Measurements from ENCODE around the gene KIF2A. TPM values are rescaled to one million over a fixed set of nuclear protein-coding genes. Genes with fewer than 3 reads are reported as not detected.

KIF2A gene
- total RNA-seq, 2 donors from 2014 or later = 16.2 to 19.7 TPM

DNA sequence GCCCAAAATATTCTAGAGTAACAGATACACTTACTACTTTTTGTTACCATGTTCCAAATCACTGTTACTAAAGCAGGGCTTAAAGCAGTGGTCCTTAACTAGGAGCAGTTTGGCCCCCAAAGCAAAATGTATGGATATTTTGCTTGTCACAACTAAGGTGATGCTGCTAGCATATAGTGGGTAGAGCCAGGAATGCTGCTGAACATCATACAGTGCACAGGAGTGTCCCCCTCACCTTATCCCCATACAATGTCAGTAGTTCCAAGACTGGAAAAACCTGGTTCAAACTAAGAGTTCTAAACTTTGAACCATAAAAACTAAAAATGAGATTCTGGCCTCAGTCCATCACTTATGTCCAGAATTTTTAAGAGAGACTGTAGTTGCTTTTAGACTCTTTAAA is 69.6 kb downstream of the KIF2A start:
- H3K27me3 ChIP-seq = no peaks in the 10 kb centered on the region
- peaks cover 0 to 19% of the 10 kb centered on the region in 2 donors for H3K36me3 ChIP-seq (replicated peaks in 1 of 2; ENCODE audit: insufficient read depth in 1 of 2, low read depth in 2 of 2)
- H3K4me1 ChIP-seq = no peaks in the 10 kb centered on the region
- no peaks in the 10 kb centered on the region for H3K9me3 ChIP-seq
- H3K27ac ChIP-seq = no peak overlapping the region
- no peak overlapping the region for H3K4me3 ChIP-seq
- TF ChIP-seq, protein P1, sequence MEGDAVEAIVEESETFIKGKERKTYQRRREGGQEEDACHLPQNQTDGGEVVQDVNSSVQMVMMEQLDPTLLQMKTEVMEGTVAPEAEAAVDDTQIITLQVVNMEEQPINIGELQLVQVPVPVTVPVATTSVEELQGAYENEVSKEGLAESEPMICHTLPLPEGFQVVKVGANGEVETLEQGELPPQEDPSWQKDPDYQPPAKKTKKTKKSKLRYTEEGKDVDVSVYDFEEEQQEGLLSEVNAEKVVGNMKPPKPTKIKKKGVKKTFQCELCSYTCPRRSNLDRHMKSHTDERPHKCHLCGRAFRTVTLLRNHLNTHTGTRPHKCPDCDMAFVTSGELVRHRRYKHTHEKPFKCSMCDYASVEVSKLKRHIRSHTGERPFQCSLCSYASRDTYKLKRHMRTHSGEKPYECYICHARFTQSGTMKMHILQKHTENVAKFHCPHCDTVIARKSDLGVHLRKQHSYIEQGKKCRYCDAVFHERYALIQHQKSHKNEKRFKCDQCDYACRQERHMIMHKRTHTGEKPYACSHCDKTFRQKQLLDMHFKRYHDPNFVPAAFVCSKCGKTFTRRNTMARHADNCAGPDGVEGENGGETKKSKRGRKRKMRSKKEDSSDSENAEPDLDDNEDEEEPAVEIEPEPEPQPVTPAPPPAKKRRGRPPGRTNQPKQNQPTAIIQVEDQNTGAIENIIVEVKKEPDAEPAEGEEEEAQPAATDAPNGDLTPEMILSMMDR (IDR thresholded peaks at IDR 0.05) = no peak
- no peak for TF ChIP-seq POLR2A (IDR thresholded peaks at IDR 0.05)
- no peak for DNase-seq
- intact Hi-C loops (cut with DNase I) = no loop called here
- no peak for ATAC-seq

DNA sequence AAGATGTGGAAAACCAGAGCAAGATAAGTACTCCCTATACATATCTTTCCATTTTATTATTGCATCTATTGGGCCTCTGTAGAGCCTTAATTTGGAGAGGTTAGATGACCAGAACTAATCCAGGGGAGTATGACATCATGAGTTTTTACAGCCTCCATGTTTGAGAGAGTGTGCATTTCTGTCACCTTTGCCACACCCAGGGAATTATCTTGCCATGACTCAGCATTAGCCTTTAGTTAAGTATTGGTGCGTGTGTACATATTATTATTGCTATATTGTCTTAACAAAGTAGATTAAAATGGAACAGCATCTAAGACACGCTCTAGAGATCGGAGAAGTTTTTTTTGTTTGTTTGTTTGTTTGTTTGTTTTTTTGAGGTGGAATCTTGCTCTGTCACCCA is 70.1 kb downstream of the KIF2A start:
- intact Hi-C loops (cut with DNase I) = no loop called here
- H3K4me1 ChIP-seq = no peaks in the 10 kb centered on the region
- 97% methylated on average over 3 of the region's 3 CpGs for WGBS, 2 donors
- no peaks in the 10 kb centered on the region for H3K27me3 ChIP-seq
- TF ChIP-seq, protein P1 (IDR thresholded peaks at IDR 0.05) = no peak
- no peak for TF ChIP-seq POLR2A (IDR thresholded peaks at IDR 0.05)
- no peak overlapping the region for H3K27ac ChIP-seq
- no peak for ATAC-seq
- H3K36me3 ChIP-seq (replicated peaks in 1 of 2; ENCODE audit: insufficient read depth in 1 of 2, low read depth in 2 of 2) = peaks cover 0 to 19% of the 10 kb centered on the region in 2 donors
- no peaks in the 10 kb centered on the region for H3K9me3 ChIP-seq
- no peak overlapping the region for H3K4me3 ChIP-seq
- no peak for DNase-seq

DNA sequence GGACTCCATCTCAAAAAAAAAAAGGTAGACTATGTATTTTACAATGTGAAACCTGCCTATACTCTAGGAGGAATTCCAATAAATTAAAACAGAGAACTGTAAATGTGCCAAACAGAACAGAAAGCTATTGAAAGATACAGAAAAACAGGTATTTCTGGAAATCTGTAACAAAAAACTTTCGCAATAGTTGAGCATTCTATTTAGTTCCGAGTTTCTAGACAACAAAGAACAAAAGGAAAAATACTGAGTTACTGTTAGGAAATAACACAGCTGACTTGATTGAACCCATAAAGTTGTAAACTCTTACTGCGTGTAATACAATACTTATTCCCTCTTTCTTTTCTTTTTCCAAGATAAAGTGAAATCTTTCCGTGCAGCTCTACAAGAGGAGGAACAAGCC is 79.1 kb downstream of the KIF2A start:
- DNase-seq (no peak), ATAC-seq (peak; percentile 86)
- H3K4me1 ChIP-seq = peaks cover 14% of the 10 kb centered on the region
- H3K27me3 ChIP-seq = no peaks in the 10 kb centered on the region
- 36 to 43% methylated on average over 4 of the region's 4 CpGs for WGBS, 2 donors
- H3K4me3 ChIP-seq = no peak overlapping the region
- H3K9me3 ChIP-seq = no peaks in the 10 kb centered on the region
- H3K36me3 ChIP-seq (replicated peaks in 1 of 2; ENCODE audit: insufficient read depth in 1 of 2, low read depth in 2 of 2) = peaks cover 9 to 18% of the 10 kb centered on the region in 2 donors
- no peak for TF ChIP-seq POLR2A (IDR thresholded peaks at IDR 0.05)
- TF ChIP-seq, protein P1 (IDR thresholded peaks at IDR 0.05) = no peak
- intact Hi-C loops (cut with DNase I) = no loop called here
- H3K27ac ChIP-seq = peak overlapping the region in 3 of 4 donors; percentile 61 to 67 (median 67)

DNA sequence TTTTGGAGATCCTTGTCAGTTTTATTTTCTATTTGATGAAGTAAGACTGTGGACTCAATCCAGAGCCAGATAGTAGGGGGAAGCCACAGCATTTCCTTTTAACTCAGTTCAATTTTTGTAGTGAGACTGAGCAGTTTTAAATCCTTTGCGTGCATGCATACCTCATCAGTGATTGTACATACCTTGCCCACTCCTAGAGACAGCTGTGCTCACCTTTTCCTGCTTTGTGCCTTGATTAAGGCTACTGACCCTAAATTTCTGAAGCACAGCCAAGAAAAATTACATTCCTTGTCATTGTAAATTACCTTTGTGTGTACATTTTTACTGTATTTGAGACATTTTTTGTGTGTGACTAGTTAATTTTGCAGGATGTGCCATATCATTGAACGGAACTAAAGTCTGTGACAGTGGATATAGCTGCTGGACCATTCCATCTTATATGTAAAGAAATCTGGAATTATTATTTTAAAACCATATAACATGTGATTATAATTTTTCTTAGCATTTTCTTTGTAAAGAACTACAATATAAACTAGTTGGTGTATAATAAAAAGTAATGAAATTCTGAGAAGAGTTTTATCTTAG is 79.9 kb downstream of the KIF2A start:
- H3K27me3 ChIP-seq = no peaks in the 10 kb centered on the region
- peak; percentile 61 for ATAC-seq
- 65 to 75% methylated on average over 2 of the region's 2 CpGs for WGBS, 2 donors
- H3K4me1 ChIP-seq = peaks cover 14% of the 10 kb centered on the region
- peaks cover 9 to 17% of the 10 kb centered on the region in 2 donors for H3K36me3 ChIP-seq (replicated peaks in 1 of 2; ENCODE audit: insufficient read depth in 1 of 2, low read depth in 2 of 2)
- H3K9me3 ChIP-seq = no peaks in the 10 kb centered on the region
- TF ChIP-seq, protein P1 (IDR thresholded peaks at IDR 0.05) = no peak
- no peak for TF ChIP-seq POLR2A (IDR thresholded peaks at IDR 0.05)
- peak overlapping the region in 3 of 4 donors; percentile 56 to 67 (median 61) for H3K27ac ChIP-seq
- intact Hi-C loops (cut with DNase I) = no loop called here
- no peak overlapping the region for H3K4me3 ChIP-seq
- DNase-seq = no peak

DNA sequence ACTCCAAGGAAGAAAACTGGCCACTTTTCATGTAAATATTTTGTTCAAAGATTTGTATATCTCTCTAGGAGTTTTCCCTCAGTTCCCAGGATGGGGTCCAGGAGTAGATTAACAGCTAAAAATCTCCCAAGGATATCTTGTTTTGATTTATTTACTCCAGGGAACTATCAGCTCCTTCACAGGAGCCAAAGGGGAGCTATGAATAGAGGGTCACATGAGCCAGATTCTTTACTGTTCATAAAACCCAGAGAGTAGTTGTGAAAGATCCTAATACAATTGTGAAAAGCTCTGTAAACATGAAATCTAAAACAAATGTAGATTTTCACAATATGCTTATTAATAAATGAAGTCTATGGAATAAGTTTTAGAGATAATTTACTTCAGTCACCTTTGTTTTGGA is 80.8 kb downstream of the KIF2A start:
- DNase-seq = no peak
- no peaks in the 10 kb centered on the region for H3K9me3 ChIP-seq
- ATAC-seq = no peak
- peaks cover 5 to 19% of the 10 kb centered on the region in 2 donors for H3K36me3 ChIP-seq (replicated peaks in 1 of 2; ENCODE audit: insufficient read depth in 1 of 2, low read depth in 2 of 2)
- no peaks in the 10 kb centered on the region for H3K27me3 ChIP-seq
- intact Hi-C loops (cut with DNase I) = no loop called here
- no peak overlapping the region for H3K4me3 ChIP-seq
- H3K27ac ChIP-seq = peak overlapping the region in 2 of 4 donors; percentile 2 to 67
- no peak for TF ChIP-seq POLR2A (IDR thresholded peaks at IDR 0.05)
- TF ChIP-seq, protein P1 (IDR thresholded peaks at IDR 0.05) = no peak
- peaks cover 14% of the 10 kb centered on the region for H3K4me1 ChIP-seq

Data from body of pancreas (tissue), 4 donors.